ENCODE results near the gene MIGA1. TPM values are rescaled to one million over a fixed set of nuclear protein-coding genes. Genes with fewer than 3 reads are reported as not detected.
"Not testable (repeated sequence)": the region's sequence is repeated elsewhere in the genome, so short reads cannot be mapped to it uniquely, and the experiment has no call there.

The MIGA1 gene
- total RNA-seq, 1 experiment from 2014 or later: 14.4 TPM

DNA sequence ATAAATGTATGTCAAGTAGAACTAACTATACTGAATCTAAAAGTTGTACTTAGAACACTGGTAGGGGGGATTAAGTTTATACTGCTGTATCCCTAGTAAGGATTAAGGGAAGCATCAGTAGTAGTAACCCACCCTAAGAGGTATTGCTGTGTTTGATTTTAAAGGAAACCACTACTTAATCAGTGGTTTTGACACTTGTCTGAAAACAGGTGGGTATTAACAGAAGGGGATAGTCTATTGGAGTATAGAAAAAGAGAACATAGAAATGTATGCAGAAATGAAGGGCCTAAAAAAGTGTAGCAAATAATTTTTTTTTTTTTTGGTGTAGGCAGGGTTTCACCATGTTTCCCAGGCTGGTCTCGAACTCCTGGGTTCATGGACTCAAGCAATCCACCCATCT lies 2.2 kb downstream of the MIGA1 start:
- no peaks in the 10 kb centered on the region for H3K9me3 ChIP-seq (ENCODE audit: control insufficient read depth, insufficient read depth, low read depth, low read length)
- no peaks in the 10 kb centered on the region for H3K27me3 ChIP-seq (ENCODE audit: control insufficient read depth, insufficient read depth, low read length)
- H3K36me3 ChIP-seq (ENCODE audit: control insufficient read depth, insufficient read depth, low read length): peaks cover 8% of the 10 kb centered on the region
- CTCF ChIA-PET: no interaction called here
- intact Hi-C loops (cut with micrococcal nuclease; ENCODE audit: unreplicated experiment): no loop called here
- no peak overlapping the region for H3K4me3 ChIP-seq (ENCODE audit: low read depth in 2 of 2, low read length in 2 of 2)
- H3K4me1 ChIP-seq (ENCODE audit: control insufficient read depth, insufficient read depth, low read length): peaks cover 5% of the 10 kb centered on the region
- no peak for DNase-seq (ENCODE audit: low read depth, low spot score)
- TF ChIP-seq TCF7L2 (IDR thresholded peaks at IDR 0.05; ENCODE audit: low read depth, low read length): no peak
- TF ChIP-seq POLR2AphosphoS5 (IDR thresholded peaks at IDR 0.05; ENCODE audit: low read depth, low read length): no peak
- TF ChIP-seq SIN3A (IDR thresholded peaks at IDR 0.05; ENCODE audit: borderline replicate concordance, insufficient read depth, low read depth, low read length): no peak
- TF ChIP-seq CTCF (IDR thresholded peaks at IDR 0.05): no peak
- TF ChIP-seq, protein P1, sequence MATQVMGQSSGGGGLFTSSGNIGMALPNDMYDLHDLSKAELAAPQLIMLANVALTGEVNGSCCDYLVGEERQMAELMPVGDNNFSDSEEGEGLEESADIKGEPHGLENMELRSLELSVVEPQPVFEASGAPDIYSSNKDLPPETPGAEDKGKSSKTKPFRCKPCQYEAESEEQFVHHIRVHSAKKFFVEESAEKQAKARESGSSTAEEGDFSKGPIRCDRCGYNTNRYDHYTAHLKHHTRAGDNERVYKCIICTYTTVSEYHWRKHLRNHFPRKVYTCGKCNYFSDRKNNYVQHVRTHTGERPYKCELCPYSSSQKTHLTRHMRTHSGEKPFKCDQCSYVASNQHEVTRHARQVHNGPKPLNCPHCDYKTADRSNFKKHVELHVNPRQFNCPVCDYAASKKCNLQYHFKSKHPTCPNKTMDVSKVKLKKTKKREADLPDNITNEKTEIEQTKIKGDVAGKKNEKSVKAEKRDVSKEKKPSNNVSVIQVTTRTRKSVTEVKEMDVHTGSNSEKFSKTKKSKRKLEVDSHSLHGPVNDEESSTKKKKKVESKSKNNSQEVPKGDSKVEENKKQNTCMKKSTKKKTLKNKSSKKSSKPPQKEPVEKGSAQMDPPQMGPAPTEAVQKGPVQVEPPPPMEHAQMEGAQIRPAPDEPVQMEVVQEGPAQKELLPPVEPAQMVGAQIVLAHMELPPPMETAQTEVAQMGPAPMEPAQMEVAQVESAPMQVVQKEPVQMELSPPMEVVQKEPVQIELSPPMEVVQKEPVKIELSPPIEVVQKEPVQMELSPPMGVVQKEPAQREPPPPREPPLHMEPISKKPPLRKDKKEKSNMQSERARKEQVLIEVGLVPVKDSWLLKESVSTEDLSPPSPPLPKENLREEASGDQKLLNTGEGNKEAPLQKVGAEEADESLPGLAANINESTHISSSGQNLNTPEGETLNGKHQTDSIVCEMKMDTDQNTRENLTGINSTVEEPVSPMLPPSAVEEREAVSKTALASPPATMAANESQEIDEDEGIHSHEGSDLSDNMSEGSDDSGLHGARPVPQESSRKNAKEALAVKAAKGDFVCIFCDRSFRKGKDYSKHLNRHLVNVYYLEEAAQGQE (IDR thresholded peaks at IDR 0.05; ENCODE audit: insufficient read depth in 1 of 2, low read depth in 2 of 2, low read length in 1 of 2): no peak
- in situ Hi-C loops (cut with HindIII; ENCODE audit: low pct_unique_long_range_greater_than_20kb, low sequenced_read_pairs): no loop called here
- POLR2A ChIA-PET: no interaction called here
- H3K27ac ChIP-seq (ENCODE audit: low read length): no peak overlapping the region
- BruUV-seq (replicated peaks): no TSS peak
- no peak for ATAC-seq

GRCh38 chr1:77783141-77783540 lies 3.7 kb downstream of the MIGA1 start:
- Histone ChIP-seq H3K9me3 (ENCODE audit: control insufficient read depth, insufficient read depth, low read depth, low read length) (no peaks in the 10 kb centered on the region), H3K27me3 (ENCODE audit: control insufficient read depth, insufficient read depth, low read length) (no peaks in the 10 kb centered on the region), H3K36me3 (ENCODE audit: control insufficient read depth, insufficient read depth, low read length) (peaks cover 8% of the 10 kb centered on the region), H3K4me3 (ENCODE audit: low read depth in 2 of 2, low read length in 2 of 2) (no peak overlapping the region), H3K27ac (ENCODE audit: low read length) (no peak overlapping the region), H3K4me1 (ENCODE audit: control insufficient read depth, insufficient read depth, low read length) (peaks cover 5% of the 10 kb centered on the region)
- ChIA-PET POLR2A (no interaction called here), CTCF (no interaction called here)
- in situ Hi-C loops (cut with HindIII; ENCODE audit: low pct_unique_long_range_greater_than_20kb, low sequenced_read_pairs) (no loop called here), intact Hi-C loops (cut with micrococcal nuclease; ENCODE audit: unreplicated experiment) (no loop called here)
- ATAC-seq (no peak), DNase-seq (ENCODE audit: low read depth, low spot score) (no peak)
- TF ChIP-seq SIN3A (IDR thresholded peaks at IDR 0.05; ENCODE audit: borderline replicate concordance, insufficient read depth, low read depth, low read length): no peak
- no peak for TF ChIP-seq TCF7L2 (IDR thresholded peaks at IDR 0.05; ENCODE audit: low read depth, low read length)
- TF ChIP-seq, protein P1 (IDR thresholded peaks at IDR 0.05; ENCODE audit: insufficient read depth in 1 of 2, low read depth in 2 of 2, low read length in 1 of 2): no peak
- no peak for TF ChIP-seq POLR2AphosphoS5 (IDR thresholded peaks at IDR 0.05; ENCODE audit: low read depth, low read length)
- BruUV-seq (replicated peaks): no TSS peak

- ATAC-seq; DNase-seq (ENCODE audit: low read depth, low spot score); H3K4me1 ChIP-seq (ENCODE audit: control insufficient read depth, insufficient read depth, low read length); intact Hi-C loops (cut with micrococcal nuclease; ENCODE audit: unreplicated experiment); H3K27ac ChIP-seq (ENCODE audit: low read length); H3K36me3 ChIP-seq (ENCODE audit: control insufficient read depth, insufficient read depth, low read length); H3K27me3 ChIP-seq (ENCODE audit: control insufficient read depth, insufficient read depth, low read length); H3K9me3 ChIP-seq (ENCODE audit: control insufficient read depth, insufficient read depth, low read depth, low read length); in situ Hi-C loops (cut with HindIII; ENCODE audit: low pct_unique_long_range_greater_than_20kb, low sequenced_read_pairs); H3K4me3 ChIP-seq (ENCODE audit: low read depth in 2 of 2, low read length in 2 of 2); POLR2A ChIA-PET; BruUV-seq (replicated peaks): not testable (repeated sequence)
- CTCF ChIA-PET: interaction anchor here (0.5 kb wide), 1 partner anchor 19 kb away, joined by 4 read pairs; no protein-coding TSS in a partner anchor
Observed at GRCh38 chr1:77786093-77786741, 6.8 kb downstream of the MIGA1 start.

All from Panc1 (cell line).